Measurements from ENCODE around the gene CMTM6. TPM values are rescaled to one million over a fixed set of nuclear protein-coding genes. Genes with fewer than 3 reads are reported as not detected.
"Not testable (repeated sequence)": the region's sequence is repeated elsewhere in the genome, so short reads cannot be mapped to it uniquely, and the experiment has no call there.

The CMTM6 gene
- total and polyA plus RNA-seq, 12 donors: 8.5 to 23.8 (median 11.0) TPM

- H3K27me3 ChIP-seq: no peaks in the 10 kb centered on the region
- DNase-seq (no peak), ATAC-seq (no peak)
- H3K36me3 ChIP-seq: peaks cover 0 to 76% (median 0%) of the 10 kb centered on the region in 9 donors
- H3K9me3 ChIP-seq: no peaks in the 10 kb centered on the region
- no peak for TF ChIP-seq CTCF (IDR thresholded peaks at IDR 0.05)
- peak overlapping the region in 1 of 10 donors; percentile 21 for H3K27ac ChIP-seq
- intact Hi-C loops (cut with DNase I): no loop called here
- peaks cover 0 to 34% (median 0%) of the 10 kb centered on the region in 9 donors for H3K4me1 ChIP-seq
- no peak overlapping the region for H3K4me3 ChIP-seq
- WGBS, 2 donors: 92 to 94% methylated on average over 3 of the region's 3 CpGs
These were observed 20.6 kb downstream of the CMTM6 start for GRCh38 chr3:32481791-32482631.

GRCh38 chr3:32480604-32481003 is 22.0 kb downstream of the CMTM6 start:
- intact Hi-C loops (cut with DNase I): no loop called here
- 93 to 95% methylated on average over 1 of the region's 1 CpG for WGBS, 2 donors
- Histone ChIP-seq H3K36me3 (peaks cover 0 to 62% (median 0%) of the 10 kb centered on the region in 9 donors), H3K4me3 (no peak overlapping the region), H3K4me1 (peaks cover 0 to 34% (median 0%) of the 10 kb centered on the region in 9 donors), H3K9me3 (no peaks in the 10 kb centered on the region), H3K27ac (no peak overlapping the region), H3K27me3 (no peaks in the 10 kb centered on the region)
- DNase-seq: no peak
- ATAC-seq: no peak
- no peak for TF ChIP-seq CTCF (IDR thresholded peaks at IDR 0.05)

- intact Hi-C loops (cut with DNase I): loop anchor here in 3 of 10 donors (5.0 to 10.0 kb wide), 3 partner anchors 172 to 179 kb away; no protein-coding TSS in a partner anchor
- WGBS, 2 donors: 95 to 96% methylated on average over 2 of the region's 2 CpGs
- TF ChIP-seq CTCF (IDR thresholded peaks at IDR 0.05): no peak
These were observed 28.5 kb downstream of the CMTM6 start for GRCh38 chr3:32474201-32474600.

GRCh38 chr3:32472151-32472550 is 30.5 kb downstream of the CMTM6 start:
- not testable (repeated sequence) for H3K4me3 ChIP-seq, H3K9me3 ChIP-seq, ATAC-seq, H3K27me3 ChIP-seq, DNase-seq, H3K27ac ChIP-seq
- H3K36me3 ChIP-seq: peaks cover 0 to 21% (median 0%) of the 10 kb centered on the region in 9 donors
- H3K4me1 ChIP-seq: peaks cover 0 to 60% (median 13%) of the 10 kb centered on the region in 9 donors
- intact Hi-C loops (cut with DNase I): loop anchor here in 3 of 10 donors (5.0 to 10.0 kb wide), 3 partner anchors 170 to 177 kb away; no protein-coding TSS in a partner anchor
- 93 to 94% methylated on average over 12 of the region's 12 CpGs for WGBS, 2 donors

More at GRCh38 chr3:32474201-32474600, 28.5 kb downstream of the CMTM6 start:
- Histone ChIP-seq H3K36me3 (peaks cover 0 to 27% (median 0%) of the 10 kb centered on the region in 9 donors), H3K4me3 (no peak overlapping the region), H3K4me1 (peaks cover 0 to 50% (median 0%) of the 10 kb centered on the region in 9 donors), H3K9me3 (no peaks in the 10 kb centered on the region), H3K27ac (no peak overlapping the region), H3K27me3 (no peaks in the 10 kb centered on the region)
- no peak for ATAC-seq
- DNase-seq: no peak

Data from heart right ventricle (tissue), 16 donors.